ENCODE results near the gene TRIM34.

GRCh38 chr11:5618807-5619206 is 6.0 kb upstream of the TRIM34 start:
- TF ChIP-seq, protein P1, sequence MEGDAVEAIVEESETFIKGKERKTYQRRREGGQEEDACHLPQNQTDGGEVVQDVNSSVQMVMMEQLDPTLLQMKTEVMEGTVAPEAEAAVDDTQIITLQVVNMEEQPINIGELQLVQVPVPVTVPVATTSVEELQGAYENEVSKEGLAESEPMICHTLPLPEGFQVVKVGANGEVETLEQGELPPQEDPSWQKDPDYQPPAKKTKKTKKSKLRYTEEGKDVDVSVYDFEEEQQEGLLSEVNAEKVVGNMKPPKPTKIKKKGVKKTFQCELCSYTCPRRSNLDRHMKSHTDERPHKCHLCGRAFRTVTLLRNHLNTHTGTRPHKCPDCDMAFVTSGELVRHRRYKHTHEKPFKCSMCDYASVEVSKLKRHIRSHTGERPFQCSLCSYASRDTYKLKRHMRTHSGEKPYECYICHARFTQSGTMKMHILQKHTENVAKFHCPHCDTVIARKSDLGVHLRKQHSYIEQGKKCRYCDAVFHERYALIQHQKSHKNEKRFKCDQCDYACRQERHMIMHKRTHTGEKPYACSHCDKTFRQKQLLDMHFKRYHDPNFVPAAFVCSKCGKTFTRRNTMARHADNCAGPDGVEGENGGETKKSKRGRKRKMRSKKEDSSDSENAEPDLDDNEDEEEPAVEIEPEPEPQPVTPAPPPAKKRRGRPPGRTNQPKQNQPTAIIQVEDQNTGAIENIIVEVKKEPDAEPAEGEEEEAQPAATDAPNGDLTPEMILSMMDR (IDR thresholded peaks at IDR 0.05; ENCODE audit: poor library complexity, severe bottlenecking), result no peak
- TF ChIP-seq EZH2 (IDR thresholded peaks at IDR 0.05; ENCODE audit: borderline replicate concordance, insufficient read depth, low read length, poor library complexity, severe bottlenecking) (no peak), POLR2AphosphoS5 (IDR thresholded peaks at IDR 0.05) (no peak), REST (IDR thresholded peaks at IDR 0.05; ENCODE audit: borderline replicate concordance) (no peak), EP300 (conservative IDR thresholded peaks at IDR 0.05; ENCODE audit: poor library complexity, severe bottlenecking) (no peak), SMC3 (conservative IDR thresholded peaks at IDR 0.05; ENCODE audit: poor library complexity) (no peak), RAD21 (conservative IDR thresholded peaks at IDR 0.05) (no peak), MXI1 (conservative IDR thresholded peaks at IDR 0.05; ENCODE audit: poor library complexity, severe bottlenecking) (no peak)

Measured in neural cell (in vitro differentiated cells).